PC-9 (cell line): ENCODE results near the gene PRSS1.
"Not testable (repeated sequence)": the region's sequence is repeated elsewhere in the genome, so short reads cannot be mapped to it uniquely, and the experiment has no call there.

Experiments used
- EZH2 ChIP-seq: fragments of 200-600 bp; sonication (generic); IDR thresholded peaks from 2 replicates; pipeline ENCODE4 v1.8.0; 2017; ENCODE audit warnings: antibody characterized with exemption, low read depth
- TF ChIP-seq, protein P1 (sequence below): fragments of 200-600 bp; sonication (generic); conservative IDR thresholded peaks from 2 replicates; pipeline ENCODE4 v1.6.1; 2017; ENCODE audit warnings: mixed run types, antibody characterized with exemption, mild to moderate bottlenecking, moderate library complexity

DNA sequence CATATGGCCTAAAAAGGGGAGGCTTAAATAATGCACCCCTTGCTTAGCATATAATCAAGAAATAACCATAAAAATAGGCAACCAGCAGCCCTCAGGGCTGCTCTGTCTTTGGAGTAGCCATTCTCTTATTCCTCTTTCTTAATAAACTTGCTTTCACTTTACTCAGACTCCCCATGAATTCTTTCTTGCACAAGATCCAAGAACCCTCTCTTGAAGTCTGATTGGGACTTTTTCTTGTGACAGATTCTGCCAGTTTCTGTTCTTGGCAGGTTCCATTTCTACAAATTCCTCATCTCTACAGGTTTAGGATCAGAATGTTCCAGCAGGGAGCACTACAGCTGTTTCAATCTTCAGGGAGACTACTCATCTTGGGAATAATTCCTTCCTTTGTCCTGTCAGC, 40.5 kb upstream of the PRSS1 start:
- not testable (repeated sequence) for TF ChIP-seq EZH2
- TF ChIP-seq, protein P1, sequence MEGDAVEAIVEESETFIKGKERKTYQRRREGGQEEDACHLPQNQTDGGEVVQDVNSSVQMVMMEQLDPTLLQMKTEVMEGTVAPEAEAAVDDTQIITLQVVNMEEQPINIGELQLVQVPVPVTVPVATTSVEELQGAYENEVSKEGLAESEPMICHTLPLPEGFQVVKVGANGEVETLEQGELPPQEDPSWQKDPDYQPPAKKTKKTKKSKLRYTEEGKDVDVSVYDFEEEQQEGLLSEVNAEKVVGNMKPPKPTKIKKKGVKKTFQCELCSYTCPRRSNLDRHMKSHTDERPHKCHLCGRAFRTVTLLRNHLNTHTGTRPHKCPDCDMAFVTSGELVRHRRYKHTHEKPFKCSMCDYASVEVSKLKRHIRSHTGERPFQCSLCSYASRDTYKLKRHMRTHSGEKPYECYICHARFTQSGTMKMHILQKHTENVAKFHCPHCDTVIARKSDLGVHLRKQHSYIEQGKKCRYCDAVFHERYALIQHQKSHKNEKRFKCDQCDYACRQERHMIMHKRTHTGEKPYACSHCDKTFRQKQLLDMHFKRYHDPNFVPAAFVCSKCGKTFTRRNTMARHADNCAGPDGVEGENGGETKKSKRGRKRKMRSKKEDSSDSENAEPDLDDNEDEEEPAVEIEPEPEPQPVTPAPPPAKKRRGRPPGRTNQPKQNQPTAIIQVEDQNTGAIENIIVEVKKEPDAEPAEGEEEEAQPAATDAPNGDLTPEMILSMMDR, result not testable (repeated sequence)
